Activated CD4-positive, alpha-beta T cell treated with anti-CD3 and anti-CD28 coated beads, Interleukin-2, amount 50 U/mL, for 4 hours (primary cell): ENCODE results near the gene KHDC4.
"Not testable (repeated sequence)": the region's sequence is repeated elsewhere in the genome, so short reads cannot be mapped to it uniquely, and the experiment has no call there.

Experiments used
- DNase-seq, 2 experiments: peaks; one replicate each; pipeline ENCODE4 v3.0.0-alpha.2; 2020

The KHDC4 gene

GRCh38 chr1:155897746-155898145 is 36.5 kb downstream of the KHDC4 start:
- DNase-seq = no peak

GRCh38 chr1:155896476-155896875 is 37.7 kb downstream of the KHDC4 start:
- DNase-seq = not testable (repeated sequence)

- not testable (repeated sequence) for DNase-seq
These were observed 38.6 kb downstream of the KHDC4 start for GRCh38 chr1:155895617-155896016.

GRCh38 chr1:155893389-155894142 is 40.6 kb downstream of the KHDC4 start:
- DNase-seq = no peak

- DNase-seq = no peak
These were observed 41.4 kb downstream of the KHDC4 start for GRCh38 chr1:155892796-155893195.

GRCh38 chr1:155890251-155890650 is 44.0 kb downstream of the KHDC4 start:
- no peak for DNase-seq

GRCh38 chr1:155889566-155889965 is 44.6 kb downstream of the KHDC4 start:
- no peak for DNase-seq

GRCh38 chr1:155888481-155888880 is 45.7 kb downstream of the KHDC4 start:
- DNase-seq = no peak

GRCh38 chr1:155884982-155885381 is 49.2 kb downstream of the KHDC4 start:
- no peak for DNase-seq

GRCh38 chr1:155884031-155884960 is 49.9 kb downstream of the KHDC4 start:
- DNase-seq = no peak

GRCh38 chr1:155882766-155883165 is 51.4 kb downstream of the KHDC4 start:
- DNase-seq = no peak

- no peak for DNase-seq
These were observed 52.0 kb downstream of the KHDC4 start for GRCh38 chr1:155882235-155882634.

GRCh38 chr1:155880950-155881349 is 53.3 kb downstream of the KHDC4 start:
- no peak for DNase-seq

- no peak for DNase-seq
These were observed 54.0 kb downstream of the KHDC4 start for GRCh38 chr1:155880251-155880650.

GRCh38 chr1:155877945-155878344 is 56.3 kb downstream of the KHDC4 start:
- DNase-seq = no peak

GRCh38 chr1:155873860-155874259 is 60.4 kb downstream of the KHDC4 start:
- no peak for DNase-seq

GRCh38 chr1:155872527-155872926 is 61.7 kb downstream of the KHDC4 start:
- DNase-seq = no peak

- no peak for DNase-seq
These were observed 62.8 kb downstream of the KHDC4 start for GRCh38 chr1:155871390-155871789.

GRCh38 chr1:155867766-155868165 is 66.4 kb downstream of the KHDC4 start:
- DNase-seq = no peak

GRCh38 chr1:155864393-155864792 is 69.8 kb downstream of the KHDC4 start:
- no peak for DNase-seq
